Fibroblast of upper back skin (primary cell): ENCODE data around the gene PRDM2.

ENCODE experiments used
- DNase-seq: peaks from one replicate; pipeline ENCODE4 v3.0.0-alpha.2; 2013

Gene PRDM2

GRCh38 chr1:13869172-13869797 is 169.3 kb downstream of the PRDM2 start:
- no peak for DNase-seq

GRCh38 chr1:13871413-13871812 is 171.4 kb downstream of the PRDM2 start:
- no peak for DNase-seq

GRCh38 chr1:13871886-13872285 is 171.9 kb downstream of the PRDM2 start:
- no peak for DNase-seq

- no peak for DNase-seq
Measured at GRCh38 chr1:13873032-13873431, 173.0 kb downstream of the PRDM2 start.
